ENCODE data around the gene MARK1.

GRCh38 chr1:220687809-220688208, 159.9 kb downstream of the MARK1 start:
- TF ChIP-seq, protein P1, sequence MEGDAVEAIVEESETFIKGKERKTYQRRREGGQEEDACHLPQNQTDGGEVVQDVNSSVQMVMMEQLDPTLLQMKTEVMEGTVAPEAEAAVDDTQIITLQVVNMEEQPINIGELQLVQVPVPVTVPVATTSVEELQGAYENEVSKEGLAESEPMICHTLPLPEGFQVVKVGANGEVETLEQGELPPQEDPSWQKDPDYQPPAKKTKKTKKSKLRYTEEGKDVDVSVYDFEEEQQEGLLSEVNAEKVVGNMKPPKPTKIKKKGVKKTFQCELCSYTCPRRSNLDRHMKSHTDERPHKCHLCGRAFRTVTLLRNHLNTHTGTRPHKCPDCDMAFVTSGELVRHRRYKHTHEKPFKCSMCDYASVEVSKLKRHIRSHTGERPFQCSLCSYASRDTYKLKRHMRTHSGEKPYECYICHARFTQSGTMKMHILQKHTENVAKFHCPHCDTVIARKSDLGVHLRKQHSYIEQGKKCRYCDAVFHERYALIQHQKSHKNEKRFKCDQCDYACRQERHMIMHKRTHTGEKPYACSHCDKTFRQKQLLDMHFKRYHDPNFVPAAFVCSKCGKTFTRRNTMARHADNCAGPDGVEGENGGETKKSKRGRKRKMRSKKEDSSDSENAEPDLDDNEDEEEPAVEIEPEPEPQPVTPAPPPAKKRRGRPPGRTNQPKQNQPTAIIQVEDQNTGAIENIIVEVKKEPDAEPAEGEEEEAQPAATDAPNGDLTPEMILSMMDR (IDR thresholded peaks at IDR 0.05; ENCODE audit: low read length) = no peak
- TF ChIP-seq EZH2 (optimal IDR thresholded peaks at IDR 0.05; ENCODE audit: low read depth, low read length) = no peak
- TF ChIP-seq EZH2phosphoT487 (IDR thresholded peaks at IDR 0.05; ENCODE audit: low read length) = no peak
